Kidney epithelial cell (primary cell): Measurements from ENCODE around the gene PRRC2C. TPM values are rescaled to one million over a fixed set of nuclear protein-coding genes. Genes with fewer than 3 reads are reported as not detected.

Experiments
- DNase-seq: peaks from one replicate; pipeline ENCODE4 v3.0.0-alpha.2; 2010; ENCODE audit warnings: low read depth
- H3K27me3 ChIP-seq: 2 replicates; pipeline ENCODE4 v1.6.0; 2011; ENCODE audit warnings: low read length; ENCODE audit not compliant: control insufficient read depth, insufficient read depth
- H3K36me3 ChIP-seq: 2 replicates; pipeline ENCODE4 v1.5.1; 2011; ENCODE audit warnings: low read length; ENCODE audit not compliant: control insufficient read depth, insufficient read depth
- H3K4me3 ChIP-seq: 2 replicates; pipeline ENCODE4 v1.5.1; 2011; ENCODE audit warnings: low read depth, mild to moderate bottlenecking, control low read depth, low read length
- CTCF ChIP-seq: IDR thresholded peaks from 2 replicates; pipeline ENCODE4 v1.5.1; 2011; ENCODE audit warnings: mild to moderate bottlenecking, moderate library complexity, low read length, control low read depth, inconsistent platforms; ENCODE audit not compliant: insufficient read depth, poor library complexity, severe bottlenecking
- total RNA-seq: library from RNA; depleted of rRNA; stranded (reverse); fragments of >200 nt; gene quantifications from 2 replicates; pipeline ENCODE4 v1.2.3, GENCODE V29; 2015

PRRC2C gene
- total RNA-seq, 1 donor from 2014 or later: 95.3 TPM

DNA sequence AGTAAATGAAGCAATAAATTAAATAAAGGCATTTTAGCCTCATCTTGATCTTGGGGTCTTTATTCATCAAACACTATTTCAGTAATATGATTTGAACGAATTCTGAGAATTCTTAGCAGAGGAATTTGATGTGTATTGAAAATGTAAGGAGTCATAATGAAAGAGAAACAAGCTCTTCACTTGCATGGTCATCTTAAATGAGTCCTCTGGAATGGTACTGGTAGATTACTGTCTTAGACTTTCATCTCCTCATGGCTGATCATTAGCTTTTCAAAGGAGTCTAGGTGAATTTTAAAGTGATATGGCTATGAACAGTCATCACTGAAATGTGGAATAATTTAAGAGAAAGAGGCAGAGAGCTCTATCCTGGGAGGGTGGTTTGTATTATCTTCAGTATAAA lies 30.0 kb downstream of the PRRC2C start:
- no peaks in the 10 kb centered on the region for H3K36me3 ChIP-seq
- no peaks in the 10 kb centered on the region for H3K27me3 ChIP-seq
- no peak overlapping the region for H3K4me3 ChIP-seq
- DNase-seq: no peak
- no peak for TF ChIP-seq CTCF

GRCh38 chr1:171515741-171516140 lies 30.4 kb downstream of the PRRC2C start:
- no peaks in the 10 kb centered on the region for H3K27me3 ChIP-seq
- no peak overlapping the region for H3K4me3 ChIP-seq
- no peaks in the 10 kb centered on the region for H3K36me3 ChIP-seq
- no peak for DNase-seq
- TF ChIP-seq CTCF: no peak

DNA sequence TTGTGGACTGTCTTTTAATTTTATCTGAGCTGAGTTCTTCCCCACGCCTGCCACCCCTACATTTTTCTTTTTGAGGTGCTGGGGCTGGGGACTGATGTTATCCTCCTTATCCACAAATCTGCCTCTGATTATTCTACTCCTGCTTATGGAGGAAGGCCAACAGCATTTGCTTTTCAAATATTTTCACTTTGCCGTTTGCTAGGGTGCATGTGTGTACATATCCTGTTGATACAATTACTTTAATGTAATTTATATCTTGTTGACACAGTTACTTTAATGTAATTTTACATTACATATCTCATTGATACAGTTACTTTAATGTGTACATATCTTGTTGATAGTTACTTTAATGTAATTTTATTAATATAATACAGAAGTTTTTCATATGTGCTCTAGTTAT lies 36.2 kb downstream of the PRRC2C start:
- Histone ChIP-seq H3K4me3 (no peak overlapping the region), H3K36me3 (no peaks in the 10 kb centered on the region), H3K27me3 (no peaks in the 10 kb centered on the region)
- TF ChIP-seq CTCF: no peak
- DNase-seq: no peak

GRCh38 chr1:171530676-171531075 lies 45.3 kb downstream of the PRRC2C start:
- Histone ChIP-seq H3K27me3 (no peaks in the 10 kb centered on the region), H3K36me3 (peaks cover 2% of the 10 kb centered on the region), H3K4me3 (no peak overlapping the region)
- no peak for TF ChIP-seq CTCF
- no peak for DNase-seq

- no peak for DNase-seq
- Histone ChIP-seq H3K36me3 (peaks cover 4% of the 10 kb centered on the region), H3K27me3 (no peaks in the 10 kb centered on the region), H3K4me3 (no peak overlapping the region)
- no peak for TF ChIP-seq CTCF
Measured at GRCh38 chr1:171532520-171532919, 47.2 kb downstream of the PRRC2C start.

DNA sequence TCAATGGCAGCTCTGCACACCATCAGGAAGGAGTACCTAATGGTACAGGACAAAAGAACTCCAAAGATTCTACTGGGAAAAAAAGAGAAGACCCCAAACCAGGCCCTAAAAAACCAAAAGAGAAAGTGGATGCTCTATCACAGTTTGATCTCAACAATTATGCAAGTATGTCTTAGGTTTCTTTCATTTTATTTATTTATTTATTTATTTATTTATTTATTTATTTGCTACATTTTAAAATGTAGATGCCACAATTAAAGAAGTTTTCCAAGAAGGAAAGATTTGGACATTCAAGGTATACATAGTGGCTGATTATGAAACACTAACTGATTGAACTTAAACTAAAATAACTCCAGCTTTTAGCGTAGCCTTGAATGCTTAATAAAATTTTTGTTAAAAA lies 60.2 kb downstream of the PRRC2C start:
- DNase-seq: no peak
- H3K36me3 ChIP-seq: peaks cover 6% of the 10 kb centered on the region
- no peaks in the 10 kb centered on the region for H3K27me3 ChIP-seq
- TF ChIP-seq CTCF: no peak
- no peak overlapping the region for H3K4me3 ChIP-seq
